Effector memory CD4-positive, alpha-beta T cell (primary cell): Measurements from ENCODE around the gene DIS3L.
"Not testable (repeated sequence)": the region's sequence is repeated elsewhere in the genome, so short reads cannot be mapped to it uniquely, and the experiment has no call there.

ENCODE experiments used
- DNase-seq, 3 donors: peaks; one replicate each; pipeline ENCODE4 v3.0.0-alpha.2; 2020
- H3K27ac ChIP-seq: 2 replicates; pipeline ENCODE4 v1.7.0; 2013; ENCODE audit warnings: mild to moderate bottlenecking, low read length, moderate library complexity; ENCODE audit not compliant: insufficient read depth, poor library complexity, severe bottlenecking
- H3K27me3 ChIP-seq: replicated peaks from 2 replicates; pipeline ENCODE4 v1.7.0; 2013; ENCODE audit warnings: mild to moderate bottlenecking, low read length; ENCODE audit not compliant: insufficient read depth, control insufficient read depth, poor library complexity, severe bottlenecking
- H3K36me3 ChIP-seq: 2 replicates; pipeline ENCODE4 v1.7.0; 2013; ENCODE audit warnings: mild to moderate bottlenecking, low read length, moderate library complexity; ENCODE audit not compliant: control insufficient read depth, insufficient read depth
- H3K4me1 ChIP-seq: 2 replicates; pipeline ENCODE4 v1.7.0; 2013; ENCODE audit warnings: low read length, mild to moderate bottlenecking; ENCODE audit not compliant: control insufficient read depth, insufficient read depth, poor library complexity, severe bottlenecking
- H3K4me3 ChIP-seq: 2 replicates; pipeline ENCODE4 v1.7.0; 2013; ENCODE audit warnings: low read length, low read depth, mild to moderate bottlenecking; ENCODE audit not compliant: insufficient read depth, poor library complexity, severe bottlenecking
- H3K9me3 ChIP-seq: 2 replicates; pipeline ENCODE4 v1.7.0; 2013; ENCODE audit warnings: mild to moderate bottlenecking, low read length, moderate library complexity; ENCODE audit not compliant: control insufficient read depth

The DIS3L gene

DNA sequence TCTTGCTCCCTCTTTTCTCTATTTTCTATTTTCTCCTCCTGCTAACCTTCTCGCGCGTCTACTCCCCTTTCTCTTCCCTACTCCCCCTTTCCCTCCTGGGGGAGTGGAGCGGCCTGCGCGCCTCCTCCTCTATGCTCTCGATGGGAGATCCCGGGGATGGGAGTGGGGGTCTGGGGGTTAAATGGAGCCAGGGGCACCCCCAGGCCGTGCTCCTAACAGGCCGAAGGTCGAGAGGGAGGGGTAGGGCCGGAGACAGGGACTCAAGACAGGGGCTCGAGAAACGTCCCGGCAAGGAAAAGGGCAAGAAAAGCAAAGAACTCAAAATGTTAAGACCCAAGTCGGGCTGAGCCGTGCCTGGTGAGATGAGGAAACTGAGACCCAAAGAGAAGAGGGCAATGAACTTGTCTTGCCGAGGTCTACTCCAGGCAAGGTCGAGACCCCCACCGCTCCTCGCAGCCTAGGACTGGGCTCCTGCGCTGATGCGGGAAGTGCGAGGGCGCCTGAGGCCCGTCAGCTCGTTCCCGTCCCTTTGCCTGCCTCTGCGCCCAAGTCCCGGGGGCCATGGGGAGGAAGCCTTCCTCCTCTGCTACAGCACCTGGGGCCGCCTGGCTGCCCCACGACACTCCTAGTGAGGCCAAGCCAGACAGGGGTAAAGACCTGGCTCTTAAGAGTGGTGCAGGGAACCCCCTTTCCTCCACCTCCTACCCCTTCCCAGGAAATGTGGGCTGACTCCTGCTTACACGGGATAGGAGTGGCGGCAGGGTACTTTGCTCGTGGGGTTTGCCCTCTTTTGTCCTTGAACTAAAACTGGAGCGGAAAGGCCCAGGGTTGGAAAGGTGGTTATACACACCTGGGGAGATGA is 39.0 kb upstream of the DIS3L start:
- Histone ChIP-seq H3K9me3 (no peaks in the 10 kb centered on the region), H3K4me3 (peak overlapping the region; percentile 57), H3K27me3 (peaks cover 39% of the 10 kb centered on the region), H3K27ac (no peak overlapping the region), H3K4me1 (peaks cover 21% of the 10 kb centered on the region), H3K36me3 (no peaks in the 10 kb centered on the region)
- DNase-seq, result no peak

DNA sequence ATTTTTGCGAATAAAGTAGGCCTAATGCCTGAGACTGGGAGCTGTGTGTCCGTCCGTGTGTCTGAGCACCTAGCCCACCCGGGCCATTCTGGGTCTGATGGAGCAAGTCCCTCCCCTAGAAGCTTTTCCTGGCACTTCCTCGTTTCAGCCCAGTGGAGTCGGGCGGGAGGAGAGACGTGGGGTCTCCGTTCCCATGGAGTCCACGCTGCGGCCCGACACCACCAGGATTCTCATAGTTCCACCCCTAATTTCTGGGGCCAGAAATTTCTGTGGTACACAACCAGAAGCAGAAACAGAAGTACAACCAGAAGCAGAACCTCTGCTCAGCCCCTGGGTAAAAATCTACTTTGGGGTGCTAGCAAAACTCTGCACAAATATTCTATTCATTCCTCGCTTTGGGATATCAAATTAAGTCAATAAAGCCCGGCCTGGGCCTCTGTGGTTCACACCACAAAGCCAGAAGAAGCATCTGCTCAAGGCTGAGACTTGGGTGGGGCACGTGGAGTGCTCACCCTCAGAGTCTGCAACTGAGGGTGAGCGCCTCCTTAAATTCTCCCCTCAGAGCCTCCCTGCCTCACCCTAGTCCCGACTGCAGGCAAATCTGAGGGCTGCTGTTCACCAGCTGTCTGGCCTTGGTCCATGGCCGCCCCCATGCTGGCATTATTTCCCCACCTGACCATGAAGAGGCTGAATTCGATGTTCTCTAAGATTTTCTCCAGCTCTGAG is 38.3 kb upstream of the DIS3L start:
- no peak for DNase-seq
- peaks cover 21% of the 10 kb centered on the region for H3K4me1 ChIP-seq
- no peak overlapping the region for H3K27ac ChIP-seq
- H3K4me3 ChIP-seq, result no peak overlapping the region
- H3K9me3 ChIP-seq, result no peaks in the 10 kb centered on the region
- no peaks in the 10 kb centered on the region for H3K36me3 ChIP-seq
- peaks cover 39% of the 10 kb centered on the region for H3K27me3 ChIP-seq

DNA sequence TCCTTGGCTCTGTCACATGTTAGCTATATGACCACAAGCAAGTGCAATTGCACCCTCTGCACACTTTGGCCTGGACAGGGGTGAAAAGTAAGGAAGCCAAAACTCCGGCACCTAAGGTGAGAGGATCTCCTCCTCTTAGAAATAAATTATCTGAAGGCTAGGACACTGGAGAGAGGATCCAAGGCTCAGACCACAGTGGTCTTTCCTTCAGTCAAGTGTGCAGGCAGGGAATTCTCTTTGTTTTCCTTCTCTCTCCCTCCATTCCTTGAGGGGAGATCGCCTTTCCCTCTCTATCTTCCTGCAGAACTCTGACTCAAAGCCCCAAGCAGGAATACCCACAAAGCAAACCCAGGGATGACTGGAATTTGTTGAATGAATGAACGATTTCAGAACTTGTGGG is 36.7 kb upstream of the DIS3L start:
- H3K27me3 ChIP-seq, result peaks cover 37% of the 10 kb centered on the region
- H3K4me1 ChIP-seq, result peaks cover 18% of the 10 kb centered on the region
- no peaks in the 10 kb centered on the region for H3K36me3 ChIP-seq
- H3K27ac ChIP-seq, result no peak overlapping the region
- DNase-seq, result no peak
- no peak overlapping the region for H3K4me3 ChIP-seq
- no peaks in the 10 kb centered on the region for H3K9me3 ChIP-seq

DNA sequence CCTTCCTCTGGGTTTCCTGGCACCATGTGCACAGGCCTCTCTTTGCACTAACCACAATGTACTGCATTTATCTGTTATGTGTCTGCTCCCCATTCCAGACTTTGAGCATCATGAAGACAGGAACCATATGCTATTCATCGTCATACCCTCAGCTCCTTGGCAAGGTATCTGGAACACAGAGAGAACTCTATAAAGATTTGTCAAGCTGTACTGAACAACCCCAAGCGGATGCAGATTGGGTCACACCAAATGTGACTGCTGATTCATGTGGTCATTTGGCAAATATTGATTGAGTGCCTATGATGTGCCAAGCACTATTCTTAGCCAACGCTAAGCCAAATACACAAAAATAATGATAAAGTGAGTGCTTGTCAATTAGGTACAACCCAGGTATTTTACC is 32.3 kb upstream of the DIS3L start:
- no peaks in the 10 kb centered on the region for H3K36me3 ChIP-seq
- H3K4me3 ChIP-seq, result no peak overlapping the region
- no peak for DNase-seq
- H3K27me3 ChIP-seq, result no peaks in the 10 kb centered on the region
- no peaks in the 10 kb centered on the region for H3K9me3 ChIP-seq
- no peak overlapping the region for H3K27ac ChIP-seq
- H3K4me1 ChIP-seq, result no peaks in the 10 kb centered on the region

DNA sequence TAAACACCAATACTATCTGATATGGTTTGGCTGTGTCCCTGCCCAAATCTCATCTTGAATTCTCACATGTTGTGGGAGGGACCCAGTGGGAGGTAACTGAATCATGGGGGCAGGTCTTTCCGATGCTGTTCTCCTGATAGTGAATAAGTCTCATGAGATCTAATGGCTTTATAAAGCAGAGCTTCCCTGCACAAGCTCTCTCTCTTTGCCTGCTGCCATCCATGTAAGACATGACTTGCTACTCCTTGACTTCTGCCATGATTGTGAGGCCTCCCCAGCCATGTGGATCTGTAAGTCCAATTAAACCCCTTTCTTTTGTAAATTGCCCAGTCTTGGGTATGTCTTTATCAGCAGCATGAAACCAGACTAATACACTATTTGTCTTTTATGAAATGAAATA is 30.5 kb upstream of the DIS3L start:
- DNase-seq, result not testable (repeated sequence)

DNA sequence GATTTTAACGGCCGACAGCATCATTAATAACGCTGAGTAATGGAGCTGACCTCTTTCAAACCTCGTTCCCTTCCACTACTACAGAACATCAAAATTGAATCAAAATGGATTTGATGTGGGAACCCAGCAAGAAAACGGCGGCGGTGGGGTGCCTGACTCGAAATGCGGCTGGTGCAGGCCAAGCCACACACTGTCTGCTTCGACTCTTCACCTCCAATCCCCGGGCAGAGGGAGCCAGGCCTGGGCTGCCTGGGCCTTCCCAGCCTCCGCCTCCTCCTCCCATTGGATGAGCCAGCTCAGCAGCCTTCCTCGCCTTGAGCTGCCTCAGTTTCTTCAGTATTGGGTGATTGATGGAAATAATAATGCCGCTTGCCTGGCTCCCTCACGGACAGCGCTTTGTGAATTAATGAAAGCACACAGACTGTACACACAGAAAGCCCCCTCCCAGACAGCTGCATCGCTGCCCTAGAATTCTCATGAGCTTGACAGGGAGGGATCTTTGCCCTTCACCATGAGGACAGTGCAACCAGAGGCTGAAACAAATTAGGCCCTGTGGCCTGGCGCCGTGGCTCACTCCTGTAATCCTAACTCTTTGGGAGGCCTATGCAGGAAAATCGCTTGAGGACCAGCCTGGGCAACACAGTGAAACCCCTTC is 28.4 kb upstream of the DIS3L start:
- H3K27ac ChIP-seq, result no peak overlapping the region
- no peaks in the 10 kb centered on the region for H3K4me1 ChIP-seq
- no peaks in the 10 kb centered on the region for H3K27me3 ChIP-seq
- H3K4me3 ChIP-seq, result no peak overlapping the region
- DNase-seq, result no peak
- H3K9me3 ChIP-seq, result no peaks in the 10 kb centered on the region
- no peaks in the 10 kb centered on the region for H3K36me3 ChIP-seq

More for the DNA sequence above, 30.5 kb upstream of the DIS3L start:
- H3K4me1 ChIP-seq, H3K27ac ChIP-seq, H3K4me3 ChIP-seq, H3K27me3 ChIP-seq, H3K36me3 ChIP-seq, H3K9me3 ChIP-seq: not testable (repeated sequence)

DNA sequence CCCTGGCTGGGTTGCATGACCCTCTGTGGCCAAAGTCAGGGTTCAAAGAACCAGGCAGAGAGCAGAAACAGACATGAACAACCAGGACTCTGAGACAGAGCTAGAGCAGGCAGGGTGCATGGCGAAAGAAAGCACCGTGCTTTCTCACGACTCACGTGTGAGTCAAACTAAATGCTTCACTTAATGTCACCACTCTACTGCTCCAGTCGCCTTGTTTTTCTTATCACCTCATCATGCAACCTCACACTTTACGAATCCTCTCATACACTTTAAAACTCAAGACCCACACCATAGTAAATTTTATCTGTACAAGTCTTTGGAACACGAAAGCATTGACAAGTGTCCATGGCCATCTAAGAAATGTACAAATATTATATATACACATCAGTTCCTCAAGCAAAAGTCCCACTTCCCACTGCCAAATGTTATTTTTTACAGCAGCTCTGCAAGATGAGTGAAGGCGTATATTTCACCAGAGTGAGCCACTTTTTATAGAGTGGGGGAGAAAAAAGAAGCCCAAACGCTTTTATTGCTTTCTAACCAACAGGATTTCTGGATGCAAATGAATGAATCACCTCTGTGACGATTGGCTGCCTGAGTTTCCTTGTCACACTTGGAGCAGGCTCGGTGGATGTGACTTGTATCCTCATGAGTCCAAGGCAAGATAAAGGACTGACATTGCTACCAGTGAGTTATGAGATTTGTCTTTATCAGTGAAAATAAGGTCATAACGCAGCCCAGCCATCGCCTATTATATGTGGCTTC is 23.9 kb upstream of the DIS3L start:
- no peaks in the 10 kb centered on the region for H3K9me3 ChIP-seq
- no peak for DNase-seq
- H3K27ac ChIP-seq, result no peak overlapping the region
- H3K4me3 ChIP-seq, result no peak overlapping the region
- H3K4me1 ChIP-seq, result no peaks in the 10 kb centered on the region
- no peaks in the 10 kb centered on the region for H3K27me3 ChIP-seq
- H3K36me3 ChIP-seq, result no peaks in the 10 kb centered on the region

DNA sequence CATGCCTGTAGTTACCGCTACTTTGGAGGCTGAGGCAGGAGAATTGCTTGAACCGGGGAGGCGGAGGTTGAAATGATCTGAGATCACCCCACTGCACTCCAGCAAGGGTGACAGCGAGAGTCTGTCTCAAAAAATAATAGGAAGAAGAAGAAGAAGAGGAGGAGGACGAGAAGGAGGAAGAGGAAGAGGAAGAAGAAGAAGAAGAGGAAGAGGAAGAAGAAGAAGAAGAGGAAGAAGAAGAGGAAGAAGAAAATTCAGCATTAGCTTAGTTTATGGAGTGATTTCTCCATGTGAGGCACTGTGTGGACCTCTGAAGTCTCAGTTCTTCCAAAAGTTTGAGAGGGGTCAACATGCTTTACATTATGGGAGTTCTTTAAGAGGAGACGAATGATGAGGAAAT is 22.4 kb upstream of the DIS3L start:
- no peak overlapping the region for H3K4me3 ChIP-seq
- no peak for DNase-seq
- no peaks in the 10 kb centered on the region for H3K9me3 ChIP-seq
- H3K4me1 ChIP-seq, result no peaks in the 10 kb centered on the region
- H3K27me3 ChIP-seq, result no peaks in the 10 kb centered on the region
- H3K36me3 ChIP-seq, result no peaks in the 10 kb centered on the region
- no peak overlapping the region for H3K27ac ChIP-seq

DNA sequence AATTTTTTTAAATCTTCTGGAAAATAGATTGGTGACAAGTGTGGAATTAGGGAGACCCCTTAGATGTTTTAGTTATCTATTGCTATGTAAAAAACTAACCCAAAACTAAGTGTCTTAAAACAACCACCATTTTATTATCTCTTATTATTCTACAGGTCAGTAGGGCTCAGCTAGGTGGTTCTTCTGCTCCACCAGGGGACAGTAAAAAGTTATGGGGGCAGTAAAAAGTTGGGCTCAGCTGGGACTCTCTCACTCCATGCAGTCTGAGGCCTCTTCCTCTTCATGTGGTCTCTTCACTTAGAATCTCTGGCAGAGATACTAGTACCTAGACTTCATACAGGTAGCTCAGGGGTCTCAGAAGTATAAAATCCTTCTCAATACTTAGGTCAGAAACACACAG is 18.0 kb upstream of the DIS3L start:
- Histone ChIP-seq H3K27ac (no peak overlapping the region), H3K27me3 (no peaks in the 10 kb centered on the region), H3K4me1 (no peaks in the 10 kb centered on the region), H3K4me3 (no peak overlapping the region), H3K9me3 (no peaks in the 10 kb centered on the region), H3K36me3 (no peaks in the 10 kb centered on the region)
- no peak for DNase-seq
